ENCODE results near the gene DIS3L2.
A peak's percentile ranks its signal among the peaks of the same experiment; 100 is the strongest.
"Not testable (repeated sequence)": the region's sequence is repeated elsewhere in the genome, so short reads cannot be mapped to it uniquely, and the experiment has no call there.

The DIS3L2 gene

GRCh38 chr2:232133078-232133477, 171.6 kb downstream of the DIS3L2 start:
- no peak for DNase-seq

- no peak for DNase-seq
These were observed 173.4 kb downstream of the DIS3L2 start for GRCh38 chr2:232134939-232135338.

- no peak for DNase-seq
These were observed 176.0 kb downstream of the DIS3L2 start for GRCh38 chr2:232137356-232138147.

- no peak for DNase-seq
These were observed 176.9 kb downstream of the DIS3L2 start for GRCh38 chr2:232138441-232138840.

GRCh38 chr2:232139171-232139594, 177.7 kb downstream of the DIS3L2 start:
- DNase-seq = no peak

- DNase-seq = no peak
These were observed 178.5 kb downstream of the DIS3L2 start for GRCh38 chr2:232139786-232140562.

- no peak for DNase-seq
These were observed 180.1 kb downstream of the DIS3L2 start for GRCh38 chr2:232141591-232141990.

GRCh38 chr2:232142049-232142448, 180.5 kb downstream of the DIS3L2 start:
- DNase-seq = peak; percentile 44

- no peak for DNase-seq
These were observed 181.0 kb downstream of the DIS3L2 start for GRCh38 chr2:232142502-232142901.

- no peak for DNase-seq
These were observed 184.8 kb downstream of the DIS3L2 start for GRCh38 chr2:232146294-232146693.

GRCh38 chr2:232147440-232148077, 186.0 kb downstream of the DIS3L2 start:
- no peak for DNase-seq

- DNase-seq = no peak
These were observed 200.7 kb downstream of the DIS3L2 start for GRCh38 chr2:232162187-232162586.

GRCh38 chr2:232170396-232170795, 208.9 kb downstream of the DIS3L2 start:
- no peak for DNase-seq

GRCh38 chr2:232174662-232175061, 213.1 kb downstream of the DIS3L2 start:
- DNase-seq = no peak

GRCh38 chr2:232176587-232176986, 215.1 kb downstream of the DIS3L2 start:
- not testable (repeated sequence) for DNase-seq

GRCh38 chr2:232183279-232183678, 221.8 kb downstream of the DIS3L2 start:
- DNase-seq = no peak

GRCh38 chr2:232184346-232184745, 222.8 kb downstream of the DIS3L2 start:
- no peak for DNase-seq

GRCh38 chr2:232190796-232191195, 229.3 kb downstream of the DIS3L2 start:
- no peak for DNase-seq

GRCh38 chr2:232195487-232195886, 234.0 kb downstream of the DIS3L2 start:
- no peak for DNase-seq

- no peak for DNase-seq
These were observed 235.3 kb downstream of the DIS3L2 start for GRCh38 chr2:232196802-232197201.

- no peak for DNase-seq
These were observed 238.7 kb downstream of the DIS3L2 start for GRCh38 chr2:232200195-232200594.

- DNase-seq = no peak
These were observed 241.8 kb downstream of the DIS3L2 start for GRCh38 chr2:232203166-232203891.

- no peak for DNase-seq
These were observed 242.4 kb downstream of the DIS3L2 start for GRCh38 chr2:232203936-232204335.
